SU-DHL-6 (cell line): ENCODE measurements around the gene RYR2.

ENCODE experiments used
- H2AFZ ChIP-seq: fragments of 200-600 bp; sonication (generic); 2 replicates; pipeline ENCODE4 v1.6.1; 2014; ENCODE audit warnings: low read depth, mild to moderate bottlenecking, moderate library complexity, mixed read lengths, antibody characterized with exemption, low read length; ENCODE audit not compliant: severe bottlenecking
- H3F3A ChIP-seq: fragments of 200-600 bp; shearing (Covaris generic); 2 replicates; pipeline ENCODE4 v1.6.0; 2016; ENCODE audit warnings: antibody characterized with exemption, mild to moderate bottlenecking; ENCODE audit not compliant: insufficient read depth
- H3K27ac ChIP-seq: fragments of 200-600 bp; sonication (generic); 2 replicates; pipeline ENCODE4 v1.5.1; 2016; ENCODE audit warnings: low read depth, mild to moderate bottlenecking, low read length, moderate library complexity, mixed read lengths
- H3K27me3 ChIP-seq: fragments of 200-600 bp; sonication (generic), shearing (Covaris generic); 2 replicates; pipeline ENCODE4 v1.6.0; 2014; ENCODE audit warnings: mild to moderate bottlenecking, low read length
- H3K36me3 ChIP-seq: fragments of 200-600 bp; sonication (generic); 2 replicates; pipeline ENCODE4 v1.6.1; 2014; ENCODE audit warnings: mild to moderate bottlenecking, low read length, mixed read lengths
- H3K4me2 ChIP-seq: fragments of 300-600, 200-600 bp; shearing (Covaris generic), sonication (generic); 2 replicates; pipeline ENCODE4 v1.6.0; 2014; ENCODE audit warnings: low read length, low read depth, mild to moderate bottlenecking; ENCODE audit not compliant: poor library complexity, severe bottlenecking
- H3K4me3 ChIP-seq: fragments of 200-600 bp; sonication (generic); 2 replicates; pipeline ENCODE4 v1.5.1; 2014; ENCODE audit warnings: antibody characterized with exemption, low read length, mild to moderate bottlenecking, mixed read lengths; ENCODE audit not compliant: insufficient read depth, poor library complexity, severe bottlenecking
- H3K79me2 ChIP-seq: fragments of 200-600 bp; sonication (generic); 2 replicates; pipeline ENCODE4 v1.6.1; 2014; ENCODE audit warnings: mild to moderate bottlenecking, low read length, moderate library complexity; ENCODE audit not compliant: insufficient read depth
- H3K9ac ChIP-seq: fragments of 200-600 bp; sonication (generic); 2 replicates; pipeline ENCODE4 v1.7.0; 2014; ENCODE audit warnings: mild to moderate bottlenecking, low read length
- H3K9me2 ChIP-seq: fragments of 200-600 bp; sonication (generic); replicated peaks from 2 replicates; pipeline ENCODE4 v1.6.1; 2014; ENCODE audit warnings: low read length; ENCODE audit not compliant: insufficient read depth
- H3K9me3 ChIP-seq: fragments of 200-600 bp; sonication (generic); 2 replicates; pipeline ENCODE4 v1.6.1; 2014; ENCODE audit warnings: low read length, mixed read lengths; ENCODE audit not compliant: insufficient read depth
- H4K20me1 ChIP-seq: fragments of 200-600 bp; sonication (generic); 2 replicates; pipeline ENCODE4 v1.6.1; 2014; ENCODE audit warnings: low read depth, mild to moderate bottlenecking, antibody characterized with exemption, low read length, moderate library complexity, mixed read lengths
- CTCF ChIP-seq: fragments of 200-600 bp; sonication (generic); IDR thresholded peaks from one replicate; pipeline ENCODE4 v1.5.1; 2017; ENCODE audit warnings: antibody characterized with exemption, mild to moderate bottlenecking, low read length, moderate library complexity; ENCODE audit not compliant: insufficient read depth, poor library complexity, severe bottlenecking
- EZH2phosphoT487 ChIP-seq: fragments of 200-600 bp; sonication (generic), shearing (Covaris generic); conservative IDR thresholded peaks from 2 replicates; pipeline ENCODE4 v1.6.1; 2018; ENCODE audit warnings: mild to moderate bottlenecking, antibody characterized with exemption, low read length, moderate library complexity, mixed read lengths

The RYR2 gene

DNA sequence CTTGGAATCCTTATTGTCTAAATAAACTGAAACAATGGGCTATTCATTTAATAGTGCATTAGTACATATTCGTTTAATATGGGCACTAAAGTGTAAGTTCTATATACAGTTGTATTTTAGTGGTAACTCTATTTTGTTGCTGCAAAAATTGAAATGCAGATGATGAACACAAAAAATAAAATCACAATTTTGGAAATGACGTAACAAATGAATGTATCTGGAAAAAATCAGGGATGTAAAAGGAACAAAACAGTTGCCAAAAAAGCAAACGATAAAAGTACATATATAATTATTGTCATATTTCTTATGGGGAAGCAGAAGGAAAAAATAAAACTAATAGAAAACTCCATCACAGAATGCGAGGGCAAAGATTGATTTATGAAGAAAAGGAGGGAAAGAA is 254.9 kb downstream of the RYR2 start:
- Histone ChIP-seq H3K9me2 (no peaks in the 10 kb centered on the region), H3K79me2 (no peaks in the 10 kb centered on the region), H3K27me3 (no peaks in the 10 kb centered on the region), H3K27ac (no peak overlapping the region), H3K4me2 (no peak overlapping the region), H3K4me3 (no peak overlapping the region), H3F3A (no peaks in the 10 kb centered on the region), H4K20me1 (no peaks in the 10 kb centered on the region), H2AFZ (no peak overlapping the region), H3K9ac (no peak overlapping the region), H3K36me3 (no peaks in the 10 kb centered on the region), H3K9me3 (no peaks in the 10 kb centered on the region)
- TF ChIP-seq EZH2phosphoT487, result no peak
- no peak for TF ChIP-seq CTCF

DNA sequence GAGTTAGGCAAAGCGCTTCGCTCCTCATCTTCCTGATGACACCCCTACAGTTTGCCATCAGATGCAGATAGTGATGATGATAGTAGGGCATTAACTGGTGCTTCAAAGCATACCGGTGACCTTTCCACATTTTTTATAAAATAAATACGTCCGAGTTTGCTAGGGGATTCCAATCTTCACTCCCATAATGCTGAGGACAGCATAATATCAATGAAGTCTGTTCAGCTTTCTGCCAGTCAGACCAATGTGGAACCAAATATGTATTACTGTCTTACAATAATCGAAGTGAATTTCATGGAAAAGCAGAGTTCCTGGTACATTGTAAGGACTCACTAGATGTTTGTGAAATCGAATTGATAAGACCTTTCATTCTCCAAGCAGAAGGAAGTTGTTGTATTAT is 258.7 kb downstream of the RYR2 start:
- no peak overlapping the region for H3K27ac ChIP-seq
- H3F3A ChIP-seq, result no peaks in the 10 kb centered on the region
- H3K9me3 ChIP-seq, result no peaks in the 10 kb centered on the region
- no peaks in the 10 kb centered on the region for H3K79me2 ChIP-seq
- H3K36me3 ChIP-seq, result no peaks in the 10 kb centered on the region
- no peaks in the 10 kb centered on the region for H3K9me2 ChIP-seq
- no peak for TF ChIP-seq EZH2phosphoT487
- no peak for TF ChIP-seq CTCF
- no peak overlapping the region for H3K9ac ChIP-seq
- H3K4me3 ChIP-seq, result no peak overlapping the region
- H3K4me2 ChIP-seq, result no peak overlapping the region
- no peaks in the 10 kb centered on the region for H3K27me3 ChIP-seq
- no peaks in the 10 kb centered on the region for H4K20me1 ChIP-seq
- H2AFZ ChIP-seq, result no peak overlapping the region

- no peak for TF ChIP-seq EZH2phosphoT487
- TF ChIP-seq CTCF, result no peak
- Histone ChIP-seq H3K9me2 (no peaks in the 10 kb centered on the region), H3K9ac (no peak overlapping the region), H2AFZ (no peak overlapping the region), H3K27ac (no peak overlapping the region), H3K36me3 (no peaks in the 10 kb centered on the region), H4K20me1 (no peaks in the 10 kb centered on the region), H3K4me3 (no peak overlapping the region), H3K9me3 (no peaks in the 10 kb centered on the region), H3K27me3 (no peaks in the 10 kb centered on the region), H3K4me2 (no peak overlapping the region), H3K79me2 (no peaks in the 10 kb centered on the region), H3F3A (no peaks in the 10 kb centered on the region)
These were observed 261.9 kb downstream of the RYR2 start for GRCh38 chr1:237303929-237304328.

GRCh38 chr1:237306726-237307125 is 264.7 kb downstream of the RYR2 start:
- no peak for TF ChIP-seq CTCF
- no peak for TF ChIP-seq EZH2phosphoT487
- Histone ChIP-seq H3K9me2 (no peaks in the 10 kb centered on the region), H3K4me3 (no peak overlapping the region), H3K79me2 (no peaks in the 10 kb centered on the region), H3K4me2 (no peak overlapping the region), H3F3A (no peaks in the 10 kb centered on the region), H3K36me3 (no peaks in the 10 kb centered on the region), H3K9me3 (no peaks in the 10 kb centered on the region), H3K27me3 (no peaks in the 10 kb centered on the region), H4K20me1 (no peaks in the 10 kb centered on the region), H2AFZ (no peak overlapping the region), H3K9ac (no peak overlapping the region), H3K27ac (no peak overlapping the region)
